ENCODE results near the gene PLCB1. TPM values are rescaled to one million over a fixed set of nuclear protein-coding genes. Genes with fewer than 3 reads are reported as not detected.
"Not testable (repeated sequence)": the region's sequence is repeated elsewhere in the genome, so short reads cannot be mapped to it uniquely, and the experiment has no call there.

PLCB1 gene
- total RNA-seq, 1 donor, result 46.5 TPM

GRCh38 chr20:8339349-8339748 lies 207.3 kb downstream of the PLCB1 start:
- TF ChIP-seq CTCF (IDR thresholded peaks at IDR 0.05; ENCODE audit: insufficient read depth, low read length), result no peak
- DNase-seq (ENCODE audit: low read depth), result no peak
- no peak overlapping the region for H3K4me3 ChIP-seq (ENCODE audit: low read depth, low read length)

- H3K4me3 ChIP-seq (ENCODE audit: low read depth, low read length), result no peak overlapping the region
- no peak for TF ChIP-seq CTCF (IDR thresholded peaks at IDR 0.05; ENCODE audit: insufficient read depth, low read length)
- DNase-seq (ENCODE audit: low read depth), result no peak
Observed at GRCh38 chr20:8342391-8342790, 210.3 kb downstream of the PLCB1 start.

- no peak for TF ChIP-seq CTCF (IDR thresholded peaks at IDR 0.05; ENCODE audit: insufficient read depth, low read length)
- no peak overlapping the region for H3K4me3 ChIP-seq (ENCODE audit: low read depth, low read length)
- DNase-seq (ENCODE audit: low read depth), result no peak
Observed at GRCh38 chr20:8344106-8344505, 212.0 kb downstream of the PLCB1 start.

- no peak for TF ChIP-seq CTCF (IDR thresholded peaks at IDR 0.05; ENCODE audit: insufficient read depth, low read length)
- H3K4me3 ChIP-seq (ENCODE audit: low read depth, low read length), result no peak overlapping the region
- no peak for DNase-seq (ENCODE audit: low read depth)
Observed at GRCh38 chr20:8344631-8345030, 212.6 kb downstream of the PLCB1 start.

- no peak for TF ChIP-seq CTCF (IDR thresholded peaks at IDR 0.05; ENCODE audit: insufficient read depth, low read length)
- H3K4me3 ChIP-seq (ENCODE audit: low read depth, low read length), result no peak overlapping the region
- no peak for DNase-seq (ENCODE audit: low read depth)
Observed at GRCh38 chr20:8346700-8347270, 214.7 kb downstream of the PLCB1 start.

GRCh38 chr20:8350225-8350624 lies 218.2 kb downstream of the PLCB1 start:
- DNase-seq (ENCODE audit: low read depth); H3K4me3 ChIP-seq (ENCODE audit: low read depth, low read length): not testable (repeated sequence)

- DNase-seq (ENCODE audit: low read depth), result no peak
- no peak for TF ChIP-seq CTCF (IDR thresholded peaks at IDR 0.05; ENCODE audit: insufficient read depth, low read length)
- no peak overlapping the region for H3K4me3 ChIP-seq (ENCODE audit: low read depth, low read length)
Observed at GRCh38 chr20:8352486-8352885, 220.4 kb downstream of the PLCB1 start.
